HUES64 (cell line): ENCODE measurements around the gene MVD.

Source experiments
- H3K27ac ChIP-seq: 2 replicates; pipeline ENCODE4 v1.7.0; 2013; ENCODE audit warnings: low read depth, low read length, inconsistent platforms
- H3K27me3 ChIP-seq: 2 replicates; pipeline ENCODE4 v1.6.1; 2013; ENCODE audit warnings: mild to moderate bottlenecking, low read length; ENCODE audit not compliant: insufficient read depth
- H3K36me3 ChIP-seq: 2 replicates; pipeline ENCODE4 v1.6.1; 2013; ENCODE audit warnings: mild to moderate bottlenecking, low read length; ENCODE audit not compliant: insufficient read depth
- H3K4me1 ChIP-seq: 2 replicates; pipeline ENCODE4 v1.6.1; 2013; ENCODE audit warnings: mild to moderate bottlenecking, low read length, moderate library complexity; ENCODE audit not compliant: insufficient read depth
- H3K4me3 ChIP-seq: 2 replicates; pipeline ENCODE4 v1.5.1; 2013; ENCODE audit warnings: mild to moderate bottlenecking, low read length, moderate library complexity
- H3K9ac ChIP-seq: 2 replicates; pipeline ENCODE4 v1.6.1; 2013; ENCODE audit warnings: mild to moderate bottlenecking, low read depth, low read length
- H3K9me3 ChIP-seq: 2 replicates; pipeline ENCODE4 v1.6.1; 2013; ENCODE audit warnings: low read depth, low read length; ENCODE audit not compliant: insufficient read depth
- WGBS: fragments of 150-250, 120-280 bp; methylation state at CpG from one replicate; pipeline ENCODE4 v1.1.7; 2013; ENCODE audit warnings: missing lambda C conversion rate; 5-methylcytosine and 5-hydroxymethylcytosine counted together

The MVD gene

DNA sequence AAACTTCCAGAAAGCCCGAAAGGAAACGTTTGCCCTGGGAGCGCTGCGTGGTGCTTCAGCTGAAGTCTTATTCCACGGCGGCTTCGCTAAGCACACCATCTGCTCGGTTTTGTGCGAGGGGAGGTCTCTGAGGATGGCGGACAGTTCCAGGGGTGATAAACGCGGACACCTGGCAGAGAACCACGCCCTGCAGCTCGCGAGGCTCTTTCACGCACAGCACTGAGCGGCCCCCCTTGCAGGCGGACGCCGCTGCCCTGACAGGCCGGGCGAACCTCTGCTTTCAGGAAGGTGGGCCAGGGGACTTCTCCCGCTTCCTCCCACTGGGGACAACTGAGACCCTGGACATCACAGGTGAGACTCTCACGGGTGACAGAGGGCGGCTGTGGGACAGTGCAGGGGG, 3.7 kb downstream of the MVD start:
- Histone ChIP-seq H3K4me3 (no peak overlapping the region), H3K9me3 (no peaks in the 10 kb centered on the region), H3K27me3 (no peaks in the 10 kb centered on the region), H3K36me3 (peaks cover 30% of the 10 kb centered on the region), H3K9ac (no peak overlapping the region), H3K27ac (no peak overlapping the region), H3K4me1 (no peaks in the 10 kb centered on the region)
- 95% methylated on average over 25 of the region's 25 CpGs for WGBS

DNA sequence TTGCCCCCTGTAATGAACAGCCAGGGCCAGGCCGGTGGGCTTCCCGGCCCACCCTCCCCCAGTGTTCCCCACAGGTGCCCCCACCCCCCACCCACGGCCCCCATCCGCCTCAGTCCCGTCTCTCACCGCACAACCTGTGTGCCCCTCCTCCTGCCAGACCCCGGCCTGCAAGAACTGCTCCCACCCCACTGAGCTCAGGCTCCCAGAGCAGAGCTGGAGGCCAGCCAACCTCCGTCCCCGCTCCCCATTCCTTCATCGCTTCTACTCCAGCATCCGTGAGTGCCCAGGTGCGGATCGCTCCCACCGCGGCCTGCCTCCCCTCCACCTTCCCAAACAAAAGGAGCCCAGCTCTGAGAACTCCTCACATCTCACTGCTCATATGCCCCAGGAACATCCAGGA, 4.2 kb downstream of the MVD start:
- H3K27ac ChIP-seq: no peak overlapping the region
- H3K27me3 ChIP-seq: no peaks in the 10 kb centered on the region
- H3K36me3 ChIP-seq: peaks cover 33% of the 10 kb centered on the region
- H3K9ac ChIP-seq: no peak overlapping the region
- 97% methylated on average over 14 of the region's 15 CpGs for WGBS
- H3K4me1 ChIP-seq: no peaks in the 10 kb centered on the region
- no peak overlapping the region for H3K4me3 ChIP-seq
- no peaks in the 10 kb centered on the region for H3K9me3 ChIP-seq

- H3K4me3 ChIP-seq: no peak overlapping the region
- 93% methylated on average over 19 of the region's 19 CpGs for WGBS
- H3K27me3 ChIP-seq: no peaks in the 10 kb centered on the region
- no peak overlapping the region for H3K27ac ChIP-seq
- H3K9me3 ChIP-seq: no peaks in the 10 kb centered on the region
- no peaks in the 10 kb centered on the region for H3K4me1 ChIP-seq
- peaks cover 46% of the 10 kb centered on the region for H3K36me3 ChIP-seq
- no peak overlapping the region for H3K9ac ChIP-seq
These were observed 5.5 kb downstream of the MVD start for GRCh38 chr16:88657371-88657770.

DNA sequence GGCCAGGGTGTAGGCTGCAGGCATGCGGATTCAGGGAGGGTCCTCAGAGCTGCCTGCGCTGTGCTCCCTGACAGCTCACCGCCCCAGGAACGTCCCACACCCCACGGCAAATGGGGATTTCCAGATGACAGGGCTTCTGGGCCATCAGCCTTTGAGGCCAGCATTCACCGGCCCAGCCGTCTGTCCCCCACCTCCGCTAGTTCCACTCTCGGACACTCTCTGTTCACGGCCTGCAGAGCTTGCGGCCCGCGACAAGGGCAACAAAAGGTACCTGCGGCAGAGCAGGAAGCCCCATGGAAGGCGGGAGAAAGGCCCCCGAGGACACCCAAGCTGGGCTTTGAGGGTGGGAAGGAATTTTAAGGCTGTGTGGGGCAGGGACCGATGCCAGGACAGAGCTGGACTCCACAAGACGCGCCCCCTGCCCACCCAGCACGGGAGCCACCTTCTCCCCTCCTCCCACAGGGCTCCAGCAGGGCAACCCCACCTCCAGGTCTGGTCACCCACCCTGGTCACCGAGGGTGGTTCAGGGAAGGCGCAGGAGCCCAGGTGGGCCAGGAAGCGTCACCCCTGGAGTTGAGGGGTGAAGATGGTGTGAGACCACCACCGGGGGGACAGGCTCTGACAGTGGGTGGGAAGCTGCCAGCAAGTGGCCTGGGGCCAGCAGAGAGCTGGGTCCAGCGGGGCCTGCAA, 6.5 kb downstream of the MVD start:
- Histone ChIP-seq H3K9me3 (no peaks in the 10 kb centered on the region), H3K27ac (no peak overlapping the region), H3K27me3 (no peaks in the 10 kb centered on the region), H3K9ac (no peak overlapping the region), H3K4me3 (no peak overlapping the region), H3K36me3 (peaks cover 48% of the 10 kb centered on the region), H3K4me1 (0 out of 2 replicates have a peak, but pooled peaks cover 2% of the 10 kb centered on the region)
- 89% methylated on average over 25 of the region's 25 CpGs for WGBS

GRCh38 chr16:88655733-88656281, 7.1 kb downstream of the MVD start:
- 93% methylated on average over 29 of the region's 29 CpGs for WGBS
- Histone ChIP-seq H3K27ac (no peak overlapping the region), H3K4me1 (0 out of 2 replicates have a peak, but pooled peaks cover 6% of the 10 kb centered on the region), H3K36me3 (peaks cover 48% of the 10 kb centered on the region), H3K4me3 (no peak overlapping the region), H3K9ac (no peak overlapping the region), H3K27me3 (no peaks in the 10 kb centered on the region), H3K9me3 (no peaks in the 10 kb centered on the region)

GRCh38 chr16:88655053-88655732, 7.7 kb downstream of the MVD start:
- H3K27me3 ChIP-seq: no peaks in the 10 kb centered on the region
- WGBS: 95% methylated on average over 50 of the region's 50 CpGs
- no peak overlapping the region for H3K27ac ChIP-seq
- peaks cover 48% of the 10 kb centered on the region for H3K36me3 ChIP-seq
- no peak overlapping the region for H3K9ac ChIP-seq
- H3K4me1 ChIP-seq: 0 out of 2 replicates have a peak, but pooled peaks cover 6% of the 10 kb centered on the region
- no peaks in the 10 kb centered on the region for H3K9me3 ChIP-seq
- no peak overlapping the region for H3K4me3 ChIP-seq

GRCh38 chr16:88654363-88655052, 8.4 kb downstream of the MVD start:
- no peak overlapping the region for H3K27ac ChIP-seq
- peaks cover 48% of the 10 kb centered on the region for H3K36me3 ChIP-seq
- H3K4me1 ChIP-seq: peaks cover 12% of the 10 kb centered on the region; the same call in 1 of the 2 replicates
- no peak overlapping the region for H3K4me3 ChIP-seq
- WGBS: 92% methylated on average over 28 of the region's 28 CpGs
- no peak overlapping the region for H3K9ac ChIP-seq
- no peaks in the 10 kb centered on the region for H3K9me3 ChIP-seq
- no peaks in the 10 kb centered on the region for H3K27me3 ChIP-seq

DNA sequence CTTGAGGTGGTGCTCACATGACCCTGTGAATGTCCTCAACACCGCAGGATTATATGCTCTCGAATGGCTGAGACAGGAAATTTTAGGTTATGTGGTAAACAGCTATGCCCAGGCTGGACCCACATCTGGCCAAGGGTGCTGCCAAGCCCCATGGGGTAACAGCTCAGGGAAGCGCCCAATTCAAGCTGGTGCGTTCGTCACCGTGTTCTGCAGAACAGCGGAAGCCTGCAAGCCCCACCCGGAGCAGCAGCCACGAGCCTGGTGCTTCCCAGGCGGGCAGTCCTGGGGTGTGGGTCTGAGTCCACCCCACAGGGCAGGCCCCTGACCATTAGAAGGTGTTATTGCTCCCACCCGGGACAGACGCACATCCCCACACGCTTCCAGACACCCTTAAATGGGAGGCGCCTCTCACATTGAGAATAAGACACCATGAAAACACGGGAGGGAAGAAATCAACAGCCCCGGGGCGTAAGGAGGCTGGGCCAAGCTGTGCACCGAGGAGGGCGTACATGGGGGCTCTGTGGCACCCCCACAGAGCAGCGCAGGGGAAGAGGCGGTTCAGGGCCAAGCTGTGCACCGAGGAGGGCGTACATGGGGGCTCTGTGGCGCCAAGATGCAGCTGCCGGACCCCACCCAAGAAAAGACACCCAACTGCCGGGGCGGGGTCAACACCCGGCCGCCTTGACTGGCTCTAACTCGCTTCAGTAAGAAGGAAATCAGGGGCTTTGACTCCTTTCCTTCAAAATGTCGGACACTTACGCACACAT, 9.1 kb downstream of the MVD start:
- Histone ChIP-seq H3K27ac (no peak overlapping the region), H3K9me3 (no peaks in the 10 kb centered on the region), H3K4me3 (no peak overlapping the region), H3K4me1 (peaks cover 12% of the 10 kb centered on the region; the same call in 1 of the 2 replicates), H3K9ac (no peak overlapping the region), H3K36me3 (peaks cover 48% of the 10 kb centered on the region), H3K27me3 (no peaks in the 10 kb centered on the region)
- 90% methylated on average over 32 of the region's 32 CpGs for WGBS

DNA sequence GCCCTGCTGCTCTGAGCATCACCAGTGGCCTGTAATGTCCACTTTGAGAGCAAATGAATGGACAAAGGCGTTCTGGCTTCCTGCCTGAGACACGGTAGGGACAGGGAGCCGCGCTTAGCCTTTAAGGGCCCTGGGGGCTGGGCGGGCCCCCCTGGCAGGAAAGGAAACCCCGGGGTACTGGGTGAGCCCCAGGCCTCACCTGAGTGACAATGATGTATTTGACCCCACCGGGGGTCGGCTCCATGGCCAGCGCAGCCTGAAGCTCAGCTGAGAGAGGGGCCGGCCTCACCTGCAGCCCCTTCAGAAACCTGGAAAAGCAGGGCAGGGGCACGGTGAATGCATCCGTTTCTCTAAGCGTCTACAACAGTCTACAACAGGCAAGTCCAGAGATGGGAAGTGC, 9.8 kb downstream of the MVD start:
- WGBS: 96% methylated on average over 13 of the region's 13 CpGs
- no peak overlapping the region for H3K27ac ChIP-seq
- no peak overlapping the region for H3K9ac ChIP-seq
- H3K36me3 ChIP-seq: peaks cover 44% of the 10 kb centered on the region
- H3K9me3 ChIP-seq: no peaks in the 10 kb centered on the region
- no peaks in the 10 kb centered on the region for H3K27me3 ChIP-seq
- no peak overlapping the region for H3K4me3 ChIP-seq
- peaks cover 12% of the 10 kb centered on the region; the same call in 1 of the 2 replicates for H3K4me1 ChIP-seq

GRCh38 chr16:88652762-88653063, 10.2 kb downstream of the MVD start:
- H3K36me3 ChIP-seq: peaks cover 41% of the 10 kb centered on the region
- H3K9me3 ChIP-seq: no peaks in the 10 kb centered on the region
- WGBS: 95% methylated on average over 7 of the region's 8 CpGs
- H3K27ac ChIP-seq: no peak overlapping the region
- H3K9ac ChIP-seq: no peak overlapping the region
- H3K27me3 ChIP-seq: no peaks in the 10 kb centered on the region
- H3K4me3 ChIP-seq: no peak overlapping the region
- peaks cover 12% of the 10 kb centered on the region; the same call in 1 of the 2 replicates for H3K4me1 ChIP-seq
